ENCODE results near the gene GALNT18.

GALNT18 gene

DNA sequence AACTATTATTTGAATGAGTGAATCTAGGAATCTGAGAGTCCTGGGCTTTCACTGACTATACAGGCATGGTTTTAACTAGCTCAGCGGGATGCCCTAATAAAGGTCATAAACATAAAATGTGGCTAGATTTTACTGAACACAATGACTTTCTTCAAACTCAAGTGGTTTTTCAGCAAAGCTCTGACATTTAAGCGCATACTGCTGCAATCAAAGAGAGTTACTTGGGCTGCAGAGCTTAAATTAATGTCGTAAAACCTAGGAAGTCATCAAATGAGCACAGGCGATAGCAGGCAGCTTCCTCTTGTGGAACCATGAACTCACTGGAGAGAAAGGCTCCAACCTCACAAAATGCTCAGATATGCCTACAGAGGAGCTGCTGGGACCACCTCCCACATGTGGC, 275.5 kb downstream of the GALNT18 start:
- DNase-seq (ENCODE audit: low read depth) = no peak

DNA sequence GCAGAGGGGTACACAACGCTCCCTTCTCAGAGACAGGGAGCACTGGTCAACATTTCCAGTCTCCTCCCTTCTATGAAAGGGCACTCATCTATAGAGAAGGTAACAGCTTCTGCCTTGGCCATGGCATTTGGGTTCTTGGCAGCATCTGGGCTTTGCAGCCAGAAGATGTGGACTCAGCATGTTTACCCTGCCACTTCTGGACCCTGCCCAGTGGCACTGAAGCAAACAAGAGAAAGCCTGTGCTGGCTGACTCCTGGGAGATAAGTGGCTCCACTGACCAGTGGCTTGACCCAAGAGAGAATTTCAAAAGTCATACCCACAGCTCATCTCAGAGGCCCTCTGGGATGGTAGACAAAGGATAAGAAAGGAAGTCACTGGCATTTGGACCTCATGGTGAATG, 276.7 kb downstream of the GALNT18 start:
- DNase-seq (ENCODE audit: low read depth) = no peak

DNA sequence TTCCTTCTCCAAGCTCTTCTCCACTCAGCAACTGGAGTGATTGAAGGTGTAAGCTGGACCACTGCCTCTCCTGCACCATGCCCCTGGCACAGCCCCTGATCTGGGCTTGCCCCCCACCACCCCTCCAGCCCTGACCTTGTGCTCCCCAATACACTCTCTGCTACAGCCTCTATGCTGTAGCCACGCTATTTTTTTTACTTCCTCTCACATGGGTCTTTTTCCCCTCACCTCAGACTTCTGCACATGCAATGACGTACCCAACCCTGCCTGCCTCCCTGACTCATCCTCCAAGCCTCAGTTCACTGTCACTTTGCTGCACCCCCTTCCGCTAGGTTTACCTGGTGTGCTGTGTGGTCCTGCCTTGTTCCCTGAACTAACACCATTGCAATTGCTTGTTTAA, 277.8 kb downstream of the GALNT18 start:
- no peak for DNase-seq (ENCODE audit: low read depth)

DNA sequence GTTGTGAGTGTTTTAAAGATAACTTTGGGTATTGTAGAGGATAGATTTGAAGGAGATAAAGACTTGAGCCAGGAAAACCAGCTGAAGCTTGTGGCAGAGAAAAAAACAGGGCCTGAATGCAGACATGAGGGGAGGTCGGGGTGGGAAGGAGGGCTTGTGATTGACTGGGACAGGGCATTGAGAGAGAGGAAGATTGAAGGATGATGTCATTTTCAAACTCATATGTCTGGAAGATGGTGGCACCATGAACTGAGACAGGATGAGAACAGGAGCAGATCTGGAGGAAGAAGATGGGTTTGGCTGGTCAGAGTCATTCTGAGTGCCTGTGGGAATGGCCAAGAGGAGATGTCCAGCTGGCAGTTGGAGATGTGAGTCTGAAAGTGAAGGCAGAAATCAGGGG, 283.5 kb downstream of the GALNT18 start:
- no peak for DNase-seq (ENCODE audit: low read depth)

DNA sequence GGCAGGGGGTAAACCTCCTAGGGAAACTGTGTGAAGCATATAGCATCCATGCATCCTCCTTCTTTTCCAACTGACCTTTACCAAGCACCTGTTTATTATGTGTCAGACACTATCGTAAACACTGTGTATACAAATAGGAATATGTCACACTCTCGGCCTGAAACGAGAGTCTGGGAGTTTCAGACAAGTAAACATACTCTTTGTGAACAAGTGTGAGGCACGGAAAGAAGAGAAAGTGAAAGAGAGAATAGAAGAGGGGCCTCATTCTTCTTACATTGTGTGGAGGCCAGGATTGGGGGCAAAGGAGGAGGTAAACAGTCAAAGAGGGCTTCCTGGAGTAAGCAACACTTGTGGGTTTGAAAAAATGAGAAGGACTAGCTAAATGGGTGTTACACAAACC, 285.1 kb downstream of the GALNT18 start:
- DNase-seq (ENCODE audit: low read depth) = no peak

DNA sequence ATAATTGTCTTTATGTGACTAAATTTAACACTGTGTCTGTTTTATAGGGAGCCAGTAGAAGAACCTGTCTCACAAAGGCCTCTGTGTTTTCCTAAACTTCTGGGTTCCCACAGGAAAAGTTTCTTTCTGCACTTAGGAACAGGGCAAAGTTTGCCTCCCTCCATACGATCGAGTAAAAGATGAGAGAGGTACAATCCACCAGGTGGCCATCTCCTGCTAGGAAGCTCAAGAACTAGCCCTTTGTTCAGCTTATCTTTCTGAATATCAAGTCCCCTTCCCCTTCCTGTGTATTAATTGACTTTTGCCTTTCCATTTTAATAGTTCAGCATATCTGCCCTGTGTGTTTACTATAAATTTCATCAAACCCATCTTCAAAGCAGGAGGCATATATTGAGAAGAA, 286.8 kb downstream of the GALNT18 start:
- no peak for DNase-seq (ENCODE audit: low read depth)

DNA sequence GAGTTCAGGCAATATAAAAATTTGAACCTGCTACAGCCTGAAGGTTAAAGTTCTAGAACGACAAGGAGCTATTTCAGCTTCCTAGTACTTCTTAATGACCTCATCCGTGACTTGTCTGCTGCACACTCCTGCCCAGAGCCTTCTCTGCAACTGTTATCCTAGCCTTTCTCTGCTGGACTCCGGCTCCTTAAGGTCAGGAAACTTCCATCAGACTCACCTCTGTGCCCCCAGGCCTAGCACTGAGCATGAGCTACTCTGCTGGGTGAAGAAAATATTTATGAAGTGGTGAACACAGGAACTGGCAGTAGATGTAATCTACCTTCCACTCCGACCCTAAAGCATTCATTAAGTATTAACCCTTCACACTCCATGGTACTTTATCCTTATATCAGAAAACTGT, 287.2 kb downstream of the GALNT18 start:
- no peak for DNase-seq (ENCODE audit: low read depth)

DNA sequence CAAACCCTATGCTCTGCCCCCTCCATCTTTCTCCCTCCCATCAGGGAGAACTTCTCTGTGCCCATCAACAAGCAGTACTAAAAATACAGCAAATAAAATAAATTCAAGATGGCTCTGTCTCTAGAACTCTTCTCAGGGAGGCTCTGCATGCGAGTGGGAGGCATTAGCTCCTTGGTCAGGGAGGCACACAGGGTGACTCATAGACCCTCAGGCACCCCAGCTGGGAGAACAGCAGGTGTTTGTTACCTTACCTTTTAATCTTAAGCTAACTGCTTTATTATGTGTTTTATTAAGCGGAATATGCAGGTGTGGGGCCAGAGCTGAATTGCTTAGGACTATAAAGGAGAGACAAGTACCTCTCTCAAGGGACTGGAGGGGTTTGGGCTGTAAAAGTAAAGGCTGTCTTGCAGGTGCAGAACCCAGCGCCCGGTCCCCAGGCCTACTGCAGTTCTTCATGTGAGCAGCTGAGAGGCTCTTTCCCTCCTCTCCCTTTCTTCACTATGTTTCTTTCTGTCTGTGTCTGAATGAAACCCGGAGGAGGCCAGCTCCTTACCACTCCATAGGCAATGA, 289.6 kb downstream of the GALNT18 start:
- no peak for DNase-seq (ENCODE audit: low read depth)

DNA sequence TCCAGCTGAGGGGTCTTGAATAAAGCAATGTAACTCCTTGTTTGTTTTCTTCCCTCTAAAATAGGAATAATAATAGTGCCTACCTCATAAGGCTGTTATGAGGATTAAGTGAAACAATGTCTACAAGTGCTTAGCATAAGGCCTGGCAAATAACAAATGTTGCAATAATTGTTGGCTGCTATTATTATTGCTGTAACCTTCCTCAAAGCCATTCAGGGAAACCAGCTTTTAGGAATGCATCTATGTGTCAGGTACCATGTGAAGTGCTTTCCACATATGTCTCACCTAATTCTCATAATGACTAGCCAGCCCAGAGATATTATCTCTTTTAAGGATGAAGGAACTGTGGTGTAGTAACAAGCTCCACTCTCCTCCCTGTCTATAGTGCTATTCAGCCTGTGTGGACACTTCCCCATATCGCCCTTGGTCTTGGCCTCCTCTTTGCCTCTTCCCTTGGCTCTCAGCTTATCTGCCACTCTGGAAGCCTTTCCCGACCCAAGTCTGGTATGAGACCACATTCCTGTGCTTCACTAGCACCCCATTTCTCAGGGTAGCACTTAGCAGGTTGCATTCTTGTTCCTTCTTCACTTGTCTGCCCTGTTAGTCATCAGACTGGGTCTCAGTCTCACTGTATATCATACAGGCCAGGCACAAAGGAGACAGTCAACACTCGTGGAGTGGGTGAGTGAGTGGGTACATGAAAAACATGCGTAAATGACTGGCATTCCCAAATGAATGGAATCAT, 292.6 kb downstream of the GALNT18 start:
- DNase-seq (ENCODE audit: low read depth) = no peak

DNA sequence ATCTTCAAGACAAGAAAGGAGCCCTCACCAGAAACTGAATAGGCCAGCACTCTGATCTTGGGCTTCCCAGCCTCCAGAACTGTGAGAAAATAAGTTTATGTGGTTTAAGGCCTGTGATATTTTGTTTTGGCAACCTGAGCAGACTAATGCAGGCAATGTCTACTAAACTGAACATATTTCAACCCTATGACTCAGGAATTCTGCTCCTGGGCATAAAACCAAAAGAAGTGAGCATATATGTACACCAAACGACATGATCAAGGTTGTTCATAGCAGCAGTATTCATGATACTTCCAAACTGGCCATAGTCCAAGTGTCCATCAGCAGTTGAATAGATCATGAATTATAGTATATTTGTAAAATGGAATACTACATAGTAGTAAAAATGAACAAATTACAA, 297.7 kb downstream of the GALNT18 start:
- DNase-seq (ENCODE audit: low read depth) = no peak

DNA sequence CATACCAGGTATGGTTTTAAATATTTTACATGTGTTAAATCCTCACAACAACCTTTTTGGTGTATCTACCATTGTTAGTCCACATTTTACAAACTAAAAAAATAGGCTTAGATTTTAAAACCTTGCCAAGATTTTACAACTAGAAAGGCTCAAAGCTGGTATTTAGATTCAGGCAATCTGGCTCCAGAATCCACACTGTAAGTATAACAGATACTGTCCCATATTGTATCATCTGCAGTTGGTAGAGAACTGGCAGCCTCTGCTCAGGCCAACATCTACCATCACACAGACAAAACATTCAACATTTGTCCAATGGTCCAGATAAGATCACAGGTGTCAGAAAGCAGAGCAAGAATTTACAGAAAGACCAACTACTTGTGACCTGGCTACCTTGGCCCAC, 299.7 kb downstream of the GALNT18 start:
- no peak for DNase-seq (ENCODE audit: low read depth)

DNA sequence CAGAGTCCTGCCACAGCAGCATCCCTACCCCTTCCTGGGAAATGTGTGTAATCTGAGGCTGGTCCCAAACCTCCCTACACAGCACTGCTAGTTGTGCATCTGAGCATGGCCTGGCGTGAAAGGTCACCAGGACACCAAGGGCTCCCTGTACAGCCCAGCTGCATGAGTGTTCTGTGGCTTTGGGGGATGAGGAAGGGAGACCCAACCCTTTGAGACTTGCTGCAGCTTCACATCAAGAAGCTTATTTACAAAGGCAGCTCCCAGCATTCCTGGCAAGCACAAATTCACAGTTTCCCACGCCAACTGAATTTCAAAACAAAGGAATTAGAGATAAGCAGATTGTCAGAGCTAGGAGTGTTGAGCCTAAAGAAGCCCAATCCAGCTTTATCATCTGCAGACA, 301.0 kb downstream of the GALNT18 start:
- no peak for DNase-seq (ENCODE audit: low read depth)

DNA sequence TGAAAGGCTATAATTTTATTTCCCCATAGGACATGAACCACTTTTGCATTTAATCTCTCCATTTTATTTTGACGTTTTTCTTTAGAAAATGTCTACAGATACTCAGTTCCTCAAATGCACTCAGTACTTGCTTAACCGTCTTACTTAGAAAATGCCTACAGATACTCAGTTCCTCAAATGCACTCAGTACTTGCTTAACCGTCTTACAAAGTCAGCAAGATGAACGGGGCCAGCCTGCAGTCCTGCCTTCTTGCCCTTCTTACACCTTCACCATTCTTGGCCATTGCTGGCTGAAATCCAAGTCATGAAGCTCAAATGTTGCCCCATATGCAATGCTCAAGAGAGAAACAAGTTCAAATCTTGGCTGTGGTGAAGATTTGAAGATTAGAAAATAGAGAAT, 302.8 kb downstream of the GALNT18 start:
- no peak for DNase-seq (ENCODE audit: low read depth)

DNA sequence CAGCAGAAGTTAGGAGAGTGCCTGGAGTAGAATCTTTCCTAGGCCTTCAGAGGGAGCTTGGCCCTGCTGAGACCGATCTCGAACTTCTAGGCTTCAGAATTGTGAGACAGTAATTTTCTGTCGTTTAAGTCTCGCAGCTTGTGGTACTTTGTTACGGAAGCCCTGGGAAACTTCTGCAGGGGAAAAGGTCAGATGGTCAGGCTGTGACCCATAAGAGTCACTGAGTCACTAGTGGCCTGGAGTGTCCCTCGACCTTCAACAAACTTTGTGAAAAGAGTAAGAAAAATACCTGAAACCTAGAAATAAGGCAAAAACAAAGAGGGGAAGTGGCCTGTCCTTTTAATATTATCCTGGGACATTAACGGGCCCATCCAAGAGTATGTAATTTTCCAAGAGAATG, 303.3 kb downstream of the GALNT18 start:
- DNase-seq (ENCODE audit: low read depth) = no peak

DNA sequence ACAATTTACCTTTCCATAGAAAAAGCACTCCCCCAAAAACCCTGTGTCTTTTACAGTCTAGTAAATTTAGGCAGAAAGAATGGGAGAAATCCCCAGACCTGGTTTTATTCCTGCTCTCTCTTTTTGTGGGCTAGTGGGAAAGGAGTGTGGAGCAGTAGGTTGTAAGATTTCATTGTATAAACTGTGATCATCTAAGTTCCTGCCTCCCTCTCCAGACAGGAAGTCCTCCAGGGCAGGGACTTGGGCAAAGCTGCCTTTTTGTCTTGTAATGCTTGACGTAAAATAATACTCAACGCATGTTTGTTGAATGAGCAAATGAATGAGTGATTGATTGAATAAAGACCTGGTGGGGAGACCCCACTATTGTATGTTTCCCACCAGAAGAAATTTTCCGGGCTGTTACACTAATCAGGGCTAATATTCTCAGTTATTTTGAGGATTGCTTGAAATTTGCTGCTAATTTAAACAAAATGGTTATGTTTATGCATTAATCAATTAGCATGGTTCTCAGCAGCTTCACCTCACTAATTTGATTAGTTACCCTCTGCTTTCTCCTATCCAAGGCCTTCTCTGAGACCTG, 305.1 kb downstream of the GALNT18 start:
- DNase-seq (ENCODE audit: low read depth) = no peak

DNA sequence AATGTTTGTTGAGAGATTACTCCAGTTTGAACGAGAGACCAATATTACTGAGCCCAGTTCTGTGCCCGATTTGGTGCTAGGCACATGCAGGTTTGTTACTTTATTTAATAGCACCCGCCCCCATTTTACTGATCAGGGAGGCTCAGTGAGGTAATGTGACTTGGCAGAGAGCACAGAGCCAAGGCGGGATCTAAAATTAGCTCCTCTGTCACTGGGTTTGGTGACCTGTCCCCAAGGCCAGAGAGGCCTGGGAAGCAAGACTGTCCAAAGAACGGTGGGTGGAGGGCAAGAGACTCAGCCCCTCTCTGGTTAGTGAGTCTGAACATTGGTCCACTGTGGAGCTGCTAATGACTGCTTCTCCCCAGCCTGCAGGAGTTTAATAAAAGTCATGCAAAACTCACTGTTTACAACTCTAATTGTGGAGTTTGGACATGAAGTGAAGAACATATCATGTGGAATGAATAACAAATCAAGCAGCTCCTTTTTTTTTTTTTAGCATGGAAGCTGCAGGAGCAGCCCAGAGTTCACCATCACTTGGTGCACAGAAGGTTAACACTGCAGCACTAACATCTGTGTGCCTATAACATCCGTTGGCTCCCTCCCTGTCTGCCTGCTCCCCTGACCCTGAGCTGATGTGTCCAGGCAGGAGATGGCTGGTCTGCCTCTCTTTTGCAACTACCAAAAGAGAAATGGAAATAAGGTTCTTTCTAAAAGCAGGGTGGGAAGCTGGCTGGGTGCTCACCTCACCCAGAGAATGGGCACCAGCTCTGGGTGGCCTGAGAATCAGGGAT, 307.7 kb downstream of the GALNT18 start:
- DNase-seq (ENCODE audit: low read depth) = no peak

DNA sequence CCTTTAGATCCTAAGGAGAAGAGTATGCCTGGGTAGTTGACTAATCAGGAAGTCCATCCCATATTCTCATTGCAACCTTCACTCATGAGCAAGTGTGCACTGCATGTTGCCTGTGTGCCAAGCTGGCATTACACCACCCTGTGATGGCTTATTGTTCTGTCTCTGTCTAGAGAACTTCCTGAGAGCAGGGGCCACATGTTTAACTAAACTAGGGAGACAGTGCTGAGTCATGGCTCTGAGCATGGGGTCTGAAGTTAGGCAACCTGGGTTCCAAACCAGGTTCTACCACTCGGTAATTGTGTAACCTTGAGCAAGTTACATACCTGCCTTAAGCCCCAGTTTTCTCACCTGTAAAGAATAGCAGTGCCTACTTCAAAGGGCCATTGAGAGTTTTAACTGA, 308.4 kb downstream of the GALNT18 start:
- no peak for DNase-seq (ENCODE audit: low read depth)

DNA sequence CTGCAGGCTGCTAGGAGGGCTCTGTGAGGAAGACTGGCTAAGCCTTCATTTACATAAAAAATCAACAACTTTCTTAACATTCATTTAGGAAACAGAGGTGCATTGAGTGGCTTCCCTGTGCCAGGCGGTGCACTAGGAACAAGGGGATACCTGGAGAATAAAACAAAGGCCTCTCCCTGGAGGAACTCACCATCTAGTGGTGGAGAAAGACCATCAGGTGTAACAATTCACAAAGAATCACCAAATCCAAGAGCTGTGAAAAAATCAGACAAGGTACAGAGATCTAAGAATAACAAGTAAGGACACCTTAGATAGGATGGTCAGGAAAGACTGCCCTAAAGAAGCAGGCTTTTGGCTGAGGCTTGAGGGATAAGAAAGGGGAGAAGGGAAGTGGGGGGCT, 309.1 kb downstream of the GALNT18 start:
- DNase-seq (ENCODE audit: low read depth) = no peak

DNA sequence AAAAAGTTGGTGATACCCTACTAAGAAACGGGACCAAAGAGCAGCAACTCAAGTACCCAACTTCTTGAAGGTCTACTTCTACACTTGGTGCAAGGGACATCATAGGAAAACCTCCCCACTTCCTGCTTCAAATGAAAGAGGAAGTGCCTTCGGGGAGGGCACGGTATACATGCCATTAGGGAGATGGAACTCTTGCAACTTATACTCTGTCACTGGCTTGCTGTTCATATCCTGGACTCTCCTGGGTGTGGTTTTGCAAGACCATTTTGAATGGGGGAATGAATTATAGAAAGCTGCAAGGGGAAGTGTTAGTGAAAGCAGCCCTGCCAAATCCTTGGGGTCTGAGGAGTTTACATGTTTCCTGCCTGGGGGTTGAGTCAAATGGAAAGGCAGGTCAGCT, 310.6 kb downstream of the GALNT18 start:
- DNase-seq (ENCODE audit: low read depth) = no peak

DNA sequence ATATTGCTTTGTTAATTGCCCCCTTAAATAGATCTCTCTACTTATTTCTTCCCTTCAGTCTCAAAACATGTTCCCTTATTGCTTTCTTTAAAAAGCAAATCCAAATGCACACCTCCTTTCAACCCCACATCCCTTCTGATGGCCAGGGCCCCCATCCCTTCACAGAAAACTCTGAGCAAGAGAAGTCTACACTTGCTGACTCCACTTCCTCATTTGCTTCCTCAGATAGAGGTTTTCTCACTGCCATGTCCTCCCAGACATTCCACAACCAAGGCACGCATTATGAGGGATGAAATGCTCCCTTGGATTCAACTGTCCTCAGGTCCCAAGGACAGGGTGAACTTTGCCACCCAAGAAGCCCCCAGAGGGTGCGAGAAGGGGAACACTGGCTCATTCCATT, 311.9 kb downstream of the GALNT18 start:
- DNase-seq (ENCODE audit: low read depth) = no peak

DNA sequence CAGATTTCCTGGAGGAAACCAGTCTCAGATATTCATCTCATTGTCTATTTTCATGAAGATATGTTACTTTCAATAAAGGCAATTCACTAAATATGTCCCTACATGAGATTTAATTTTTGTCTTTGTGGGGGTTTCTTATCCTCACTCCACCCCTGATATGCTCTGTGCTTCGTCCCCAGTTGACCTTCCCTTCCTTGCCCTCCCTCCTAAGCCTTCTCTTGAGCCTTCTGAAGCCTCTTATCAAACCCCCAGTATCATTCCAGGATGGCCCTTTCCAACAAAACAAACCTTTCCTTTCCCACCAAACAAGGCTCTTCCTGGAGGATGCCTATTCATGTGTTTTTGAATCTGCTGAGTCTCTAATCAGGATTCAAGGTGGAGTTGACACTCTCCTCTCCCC, 313.6 kb downstream of the GALNT18 start:
- DNase-seq (ENCODE audit: low read depth) = no peak

DNA sequence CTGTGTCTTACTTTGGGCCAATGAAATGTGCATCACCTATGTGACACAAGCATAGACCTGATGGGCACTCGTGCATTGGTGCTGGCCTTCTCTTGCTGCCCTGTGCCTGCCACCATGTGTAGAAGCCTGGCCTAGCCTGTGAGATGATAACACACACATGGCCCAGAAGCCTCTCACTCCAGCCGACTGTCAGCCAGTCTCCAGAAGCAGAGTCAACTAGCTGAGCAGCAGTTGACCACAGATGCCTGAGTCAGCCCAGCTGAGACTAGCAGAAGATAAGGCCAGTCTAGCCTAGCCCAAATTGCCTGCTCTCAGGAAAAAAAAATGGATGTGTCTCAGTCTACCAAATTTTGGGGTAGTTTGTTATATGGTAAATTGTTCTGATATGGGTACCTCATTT, 314.9 kb downstream of the GALNT18 start:
- DNase-seq (ENCODE audit: low read depth) = no peak

DNA sequence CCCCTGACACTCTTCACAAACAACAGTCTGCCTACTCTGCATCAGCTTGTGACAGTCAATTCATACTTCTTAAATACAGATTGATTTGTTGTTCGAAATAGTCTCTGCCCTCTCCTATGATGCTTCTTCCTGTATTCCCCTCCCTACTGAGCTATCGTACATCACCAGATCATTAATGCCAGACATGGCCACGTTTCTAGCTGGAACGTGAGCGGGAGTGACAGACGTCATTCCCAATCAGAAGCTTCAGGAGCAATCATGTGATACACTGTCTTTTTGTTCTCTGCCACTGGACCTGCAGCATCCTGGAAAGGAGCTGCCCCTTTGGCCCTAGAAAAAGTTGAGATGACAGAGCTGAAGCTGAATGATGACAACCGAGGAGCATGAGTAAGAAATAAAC, 317.3 kb downstream of the GALNT18 start:
- DNase-seq (ENCODE audit: low read depth) = no peak

Measured in activated T-helper 9 cell treated with anti-CD3 and anti-CD28 coated beads, Interleukin-2, amount 50 U/mL, for 16 hours (primary cell).